ENCODE measurements around the gene RHO. TPM values are rescaled to one million over a fixed set of nuclear protein-coding genes. Genes with fewer than 3 reads are reported as not detected.

RHO gene
- total RNA-seq, 1 experiment from 2014 or later: not detected

- no peak overlapping the region for H3K4me3 ChIP-seq (replicated peaks in 1 of 2; ENCODE audit: low read depth in 1 of 2, low read length in 2 of 2)
- intact Hi-C loops (cut with micrococcal nuclease): no loop called here
- no peak overlapping the region for H3K9ac ChIP-seq (ENCODE audit: low read length)
- ATAC-seq (no peak), DNase-seq (ENCODE audit: low read depth, low spot score) (no peak)
- H3K4me2 ChIP-seq (ENCODE audit: low read length): no peak overlapping the region
- no peaks in the 10 kb centered on the region for H3K9me3 ChIP-seq (ENCODE audit: control insufficient read depth in 1 of 2, insufficient read depth in 1 of 2, low read depth in 1 of 2, low read length in 2 of 2)
- no peaks in the 10 kb centered on the region for H4K20me1 ChIP-seq (ENCODE audit: insufficient read depth)
- CTCF ChIA-PET: no interaction called here
- POLR2A ChIA-PET: no interaction called here
- H3K79me2 ChIP-seq (ENCODE audit: insufficient read depth, low read length): no peaks in the 10 kb centered on the region
- H3K27ac ChIP-seq (ENCODE audit: low read depth, low read length): no peak overlapping the region
- H3K9me2 ChIP-seq (ENCODE audit: insufficient read depth): no peaks in the 10 kb centered on the region
- TF ChIP-seq, protein P1, sequence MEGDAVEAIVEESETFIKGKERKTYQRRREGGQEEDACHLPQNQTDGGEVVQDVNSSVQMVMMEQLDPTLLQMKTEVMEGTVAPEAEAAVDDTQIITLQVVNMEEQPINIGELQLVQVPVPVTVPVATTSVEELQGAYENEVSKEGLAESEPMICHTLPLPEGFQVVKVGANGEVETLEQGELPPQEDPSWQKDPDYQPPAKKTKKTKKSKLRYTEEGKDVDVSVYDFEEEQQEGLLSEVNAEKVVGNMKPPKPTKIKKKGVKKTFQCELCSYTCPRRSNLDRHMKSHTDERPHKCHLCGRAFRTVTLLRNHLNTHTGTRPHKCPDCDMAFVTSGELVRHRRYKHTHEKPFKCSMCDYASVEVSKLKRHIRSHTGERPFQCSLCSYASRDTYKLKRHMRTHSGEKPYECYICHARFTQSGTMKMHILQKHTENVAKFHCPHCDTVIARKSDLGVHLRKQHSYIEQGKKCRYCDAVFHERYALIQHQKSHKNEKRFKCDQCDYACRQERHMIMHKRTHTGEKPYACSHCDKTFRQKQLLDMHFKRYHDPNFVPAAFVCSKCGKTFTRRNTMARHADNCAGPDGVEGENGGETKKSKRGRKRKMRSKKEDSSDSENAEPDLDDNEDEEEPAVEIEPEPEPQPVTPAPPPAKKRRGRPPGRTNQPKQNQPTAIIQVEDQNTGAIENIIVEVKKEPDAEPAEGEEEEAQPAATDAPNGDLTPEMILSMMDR (IDR thresholded peaks at IDR 0.05 in 2 of 3, conservative IDR thresholded peaks at IDR 0.05 in 1 of 3; ENCODE audit: borderline replicate concordance in 1 of 3, insufficient read depth in 1 of 3, low read depth in 2 of 3, low read length in 2 of 3): no peak
- TF ChIP-seq TCF7L2 (IDR thresholded peaks at IDR 0.05; ENCODE audit: borderline replicate concordance, extremely low read depth, insufficient read depth, insufficient read length): no peak
- TF ChIP-seq POLR2A (IDR thresholded peaks at IDR 0.05; ENCODE audit: borderline replicate concordance, extremely low read depth, insufficient read depth, insufficient read length): no peak
- H3K4me1 ChIP-seq (ENCODE audit: control insufficient read depth in 1 of 2, insufficient read depth in 2 of 2, low read length in 2 of 2): peaks cover 0 to 4% of the 10 kb centered on the region in 2 experiments; a peak in 1 of 4 replicates
- H3K36me3 ChIP-seq (ENCODE audit: control insufficient read depth in 1 of 2, insufficient read depth in 2 of 2, low read length in 2 of 2): no peaks in the 10 kb centered on the region
- no peak overlapping the region for H2AFZ ChIP-seq (ENCODE audit: low read depth, low read length, poor library complexity, severe bottlenecking)
- RAD21 ChIA-PET (ENCODE audit: low non-redundant PET in 1 of 2, low total read pairs in 2 of 2, uncharacterized antibody in 2 of 2, unreplicated experiment in 2 of 2): no interaction called here
- H3K27me3 ChIP-seq (ENCODE audit: insufficient read depth, low read length): no peaks in the 10 kb centered on the region
- no TSS peak for BruUV-seq (replicated peaks)
Observed at GRCh38 chr3:129530821-129531220, 2.4 kb downstream of the RHO start.

- Histone ChIP-seq H3K36me3 (ENCODE audit: control insufficient read depth in 1 of 2, insufficient read depth in 2 of 2, low read length in 2 of 2) (no peaks in the 10 kb centered on the region), H3K9me2 (ENCODE audit: insufficient read depth) (no peaks in the 10 kb centered on the region), H3K9me3 (ENCODE audit: control insufficient read depth in 1 of 2, insufficient read depth in 1 of 2, low read depth in 1 of 2, low read length in 2 of 2) (no peaks in the 10 kb centered on the region), H3K4me2 (ENCODE audit: low read length) (no peak overlapping the region), H3K79me2 (ENCODE audit: insufficient read depth, low read length) (no peaks in the 10 kb centered on the region), H3K4me1 (ENCODE audit: control insufficient read depth in 1 of 2, insufficient read depth in 2 of 2, low read length in 2 of 2) (peaks cover 0 to 4% of the 10 kb centered on the region in 2 experiments; a peak in 1 of 4 replicates), H3K9ac (ENCODE audit: low read length) (no peak overlapping the region), H3K4me3 (replicated peaks in 1 of 2; ENCODE audit: low read depth in 1 of 2, low read length in 2 of 2) (no peak overlapping the region), H2AFZ (ENCODE audit: low read depth, low read length, poor library complexity, severe bottlenecking) (no peak overlapping the region), H3K27me3 (ENCODE audit: insufficient read depth, low read length) (no peaks in the 10 kb centered on the region), H3K27ac (ENCODE audit: low read depth, low read length) (no peak overlapping the region), H4K20me1 (ENCODE audit: insufficient read depth) (no peaks in the 10 kb centered on the region)
- no peak for DNase-seq (ENCODE audit: low read depth, low spot score)
- POLR2A ChIA-PET: no interaction called here
- intact Hi-C loops (cut with micrococcal nuclease): no loop called here
- BruUV-seq (replicated peaks): no TSS peak
- TF ChIP-seq, protein P1 (IDR thresholded peaks at IDR 0.05 in 2 of 3, conservative IDR thresholded peaks at IDR 0.05 in 1 of 3; ENCODE audit: borderline replicate concordance in 1 of 3, insufficient read depth in 1 of 3, low read depth in 2 of 3, low read length in 2 of 3): no peak
- TF ChIP-seq JUND (IDR thresholded peaks at IDR 0.05): no peak
- RAD21 ChIA-PET (ENCODE audit: low non-redundant PET in 1 of 2, low total read pairs in 2 of 2, uncharacterized antibody in 2 of 2, unreplicated experiment in 2 of 2): no interaction called here
- CTCF ChIA-PET: no interaction called here
- ATAC-seq: no peak
Observed at GRCh38 chr3:129531699-129532098, 3.3 kb downstream of the RHO start.

Measured in HCT116 (cell line).